IPS-15b (cell line): ENCODE results near the gene C16orf92.

ENCODE experiments used
- H3K27me3 ChIP-seq: one replicate; pipeline ENCODE4 v1.6.1; 2013; ENCODE audit warnings: low read length; ENCODE audit not compliant: control insufficient read depth, insufficient read depth
- H3K36me3 ChIP-seq: one replicate; pipeline ENCODE4 v1.6.1; 2013; ENCODE audit warnings: low read length; ENCODE audit not compliant: control insufficient read depth, insufficient read depth
- H3K4me1 ChIP-seq: one replicate; pipeline ENCODE4 v1.6.1; 2013; ENCODE audit warnings: mild to moderate bottlenecking, low read length; ENCODE audit not compliant: control insufficient read depth, insufficient read depth
- H3K4me3 ChIP-seq: one replicate; pipeline ENCODE4 v1.5.1; 2013; ENCODE audit warnings: low read depth, low read length
- H3K9ac ChIP-seq: one replicate; pipeline ENCODE4 v1.6.1; 2013; ENCODE audit warnings: low read depth, mild to moderate bottlenecking, low read length
- H3K9me3 ChIP-seq: one replicate; pipeline ENCODE4 v1.6.1; 2013; ENCODE audit warnings: mild to moderate bottlenecking, low read length; ENCODE audit not compliant: control insufficient read depth, insufficient read depth

The C16orf92 gene

DNA sequence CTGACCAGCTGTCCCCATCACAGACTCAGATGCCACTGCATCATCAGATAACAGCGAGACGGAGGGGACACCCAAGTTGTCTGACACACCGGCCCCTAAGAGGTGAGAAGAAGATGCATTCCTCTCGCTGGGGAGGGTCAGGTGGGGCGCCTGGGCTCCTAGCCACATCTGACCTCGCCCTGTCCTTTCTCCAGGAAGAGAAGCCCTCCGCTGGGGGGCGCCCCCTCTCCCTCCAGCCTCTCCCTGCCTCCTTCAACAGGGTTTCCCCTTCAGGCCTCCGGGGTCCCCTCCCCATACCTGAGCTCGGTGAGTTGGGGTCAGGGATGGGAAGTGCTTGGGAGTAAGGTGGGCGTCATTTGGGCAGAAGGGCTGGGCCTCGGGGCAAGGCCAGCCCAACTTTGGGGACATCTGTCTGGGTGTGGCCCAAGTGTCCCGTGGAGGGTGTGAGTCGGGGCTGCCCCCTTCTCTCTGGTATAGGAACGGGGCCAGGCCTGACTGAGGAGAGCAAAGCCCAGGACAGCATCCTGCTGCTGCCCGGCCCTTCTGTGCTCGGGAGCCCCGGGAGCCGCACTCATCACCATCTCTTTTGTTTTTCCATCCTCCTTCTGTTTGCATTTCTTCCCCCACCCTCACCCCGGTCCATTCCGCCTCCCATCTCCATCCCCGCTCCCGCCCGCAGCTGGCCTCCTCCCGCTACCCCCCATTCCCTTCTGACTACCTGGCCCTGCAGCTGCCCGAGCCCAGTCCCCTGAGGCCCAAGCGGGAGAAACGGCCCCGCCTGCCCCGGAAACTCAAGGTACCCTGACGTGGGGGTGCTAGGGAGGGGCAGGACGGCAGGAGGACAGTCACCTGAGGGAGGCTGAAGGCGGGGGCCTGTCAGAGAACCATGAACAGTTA is 22.0 kb upstream of the C16orf92 start:
- Histone ChIP-seq H3K4me1 (peaks cover 2% of the 10 kb centered on the region), H3K9me3 (no peaks in the 10 kb centered on the region), H3K27me3 (no peaks in the 10 kb centered on the region), H3K36me3 (peaks cover 30% of the 10 kb centered on the region), H3K9ac (no peak overlapping the region), H3K4me3 (peak overlapping the region; percentile 42)

DNA sequence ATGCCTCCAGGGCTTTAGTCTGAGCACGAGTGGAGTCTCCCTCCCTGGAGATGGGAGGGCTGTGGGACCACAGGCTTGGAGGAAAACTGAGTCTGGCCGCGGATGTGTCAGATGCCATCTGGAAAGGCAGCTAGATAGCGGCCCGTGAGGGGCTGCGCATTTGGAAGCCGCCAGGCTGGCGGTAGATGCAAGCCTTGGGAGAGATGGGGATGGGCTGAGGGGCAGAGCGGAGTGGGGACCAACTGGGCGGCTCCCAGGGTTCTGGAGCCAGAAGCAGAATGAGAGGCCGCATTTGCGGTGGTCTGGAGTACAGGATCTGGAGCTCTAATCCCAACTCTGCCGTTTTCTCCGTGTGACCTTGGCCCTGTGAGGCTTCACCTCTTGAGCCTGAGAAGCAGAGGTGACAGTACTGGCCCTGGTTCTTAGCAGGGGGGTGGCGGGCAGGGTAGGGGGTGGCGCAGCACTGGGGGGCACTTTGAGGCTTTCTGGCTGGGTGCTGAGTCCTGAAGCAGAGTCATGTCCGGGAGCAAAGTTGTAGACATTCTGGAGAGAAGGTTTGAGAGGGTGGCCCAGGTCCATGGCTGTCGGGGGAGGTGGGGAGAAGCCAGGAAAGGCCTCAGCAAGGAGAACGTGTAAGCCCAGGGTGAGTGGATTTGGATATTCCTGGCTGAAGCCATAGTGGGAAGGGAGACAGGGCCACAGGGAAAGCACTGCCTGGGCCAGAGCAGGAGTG is 20.2 kb upstream of the C16orf92 start:
- no peaks in the 10 kb centered on the region for H3K27me3 ChIP-seq
- no peak overlapping the region for H3K9ac ChIP-seq
- H3K4me1 ChIP-seq = peaks cover 2% of the 10 kb centered on the region

DNA sequence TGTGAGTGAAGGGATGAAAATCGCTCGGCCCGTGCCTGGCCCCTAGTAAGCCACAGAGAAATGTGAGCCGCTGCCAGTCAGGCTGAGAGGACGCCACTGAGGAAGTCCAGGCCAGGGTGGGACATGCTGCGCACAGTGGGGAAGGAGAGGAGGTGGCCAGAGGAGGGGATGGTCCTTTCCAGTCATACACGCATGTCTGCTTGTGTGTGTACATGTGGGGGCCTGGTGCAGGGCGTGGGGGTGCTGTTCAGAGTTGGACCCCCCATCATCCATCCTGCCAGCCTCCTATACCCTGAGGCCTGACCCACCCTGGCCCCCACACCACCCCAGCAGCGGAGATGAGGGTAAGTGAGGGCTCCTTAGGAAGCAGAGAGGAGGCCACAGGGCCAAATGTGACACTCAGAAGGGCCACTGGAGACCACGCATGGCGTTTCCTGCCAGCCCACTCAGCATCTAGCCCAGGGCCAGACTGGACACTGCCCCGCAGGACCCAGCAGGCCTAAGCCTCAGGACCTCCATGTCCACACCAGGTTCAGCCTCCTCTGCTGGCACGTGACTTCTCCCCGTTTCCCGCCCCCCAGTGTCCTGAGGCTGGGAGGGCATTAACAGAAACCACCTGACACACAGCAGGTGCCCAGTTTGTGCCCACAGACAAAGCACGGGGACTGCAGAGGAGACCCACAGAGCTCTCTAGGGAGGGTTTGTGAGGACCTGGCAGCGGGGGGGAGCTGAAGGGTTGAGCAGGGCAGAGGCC is 19.2 kb upstream of the C16orf92 start:
- H3K27me3 ChIP-seq = no peaks in the 10 kb centered on the region
- H3K4me3 ChIP-seq = no peak overlapping the region
- H3K36me3 ChIP-seq = peaks cover 37% of the 10 kb centered on the region
- H3K9me3 ChIP-seq = no peaks in the 10 kb centered on the region
- H3K9ac ChIP-seq = no peak overlapping the region
- peaks cover 2% of the 10 kb centered on the region for H3K4me1 ChIP-seq

More for the DNA sequence above, 20.2 kb upstream of the C16orf92 start:
- H3K36me3 ChIP-seq = peaks cover 37% of the 10 kb centered on the region
- H3K4me3 ChIP-seq = no peak overlapping the region
- H3K9me3 ChIP-seq = no peaks in the 10 kb centered on the region

DNA sequence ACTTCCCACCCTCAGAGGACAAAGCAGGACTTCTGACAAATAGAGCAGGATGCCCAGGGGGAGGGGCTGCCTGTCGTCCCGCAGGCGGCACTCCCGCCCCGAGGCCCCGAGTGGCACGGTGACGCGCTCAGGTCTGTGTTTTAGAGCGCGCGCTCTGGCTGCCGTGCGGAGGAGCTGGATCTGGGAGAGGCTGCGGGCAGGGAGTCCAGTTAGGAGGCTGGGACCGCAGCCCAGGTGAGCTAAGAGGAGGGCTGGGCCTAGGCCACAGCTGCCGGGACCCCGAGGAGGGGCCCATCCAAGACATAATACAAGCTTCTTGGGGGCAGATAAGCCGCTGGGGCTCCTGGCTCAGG is 18.6 kb upstream of the C16orf92 start:
- Histone ChIP-seq H3K9ac (no peak overlapping the region), H3K4me1 (peaks cover 2% of the 10 kb centered on the region), H3K4me3 (no peak overlapping the region), H3K36me3 (peaks cover 37% of the 10 kb centered on the region), H3K27me3 (peaks cover 3% of the 10 kb centered on the region), H3K9me3 (no peaks in the 10 kb centered on the region)

DNA sequence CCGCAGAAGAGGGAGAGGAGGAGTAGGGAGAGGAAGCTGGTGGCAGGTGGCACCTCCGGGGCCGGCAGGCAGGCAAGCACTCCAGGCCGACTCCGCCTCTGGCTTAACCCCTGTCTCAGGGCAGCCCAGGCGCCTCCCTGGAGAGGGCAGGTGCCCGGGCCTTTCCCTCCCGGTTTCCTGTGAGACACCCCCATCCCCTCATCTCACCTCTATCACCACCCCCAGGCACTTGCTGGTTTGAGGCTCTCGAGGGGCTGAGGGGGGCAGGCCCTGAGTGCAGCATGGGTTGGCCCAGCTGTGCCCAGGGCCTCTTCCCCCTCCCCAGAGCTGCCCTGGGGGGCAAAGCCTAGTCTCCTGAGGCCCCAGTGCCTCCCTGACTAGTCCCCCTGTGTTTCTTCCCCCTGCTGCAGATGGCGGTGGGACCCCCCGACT is 18.2 kb upstream of the C16orf92 start:
- H3K27me3 ChIP-seq = peaks cover 4% of the 10 kb centered on the region
- peaks cover 2% of the 10 kb centered on the region for H3K4me1 ChIP-seq
- H3K4me3 ChIP-seq = no peak overlapping the region
- no peak overlapping the region for H3K9ac ChIP-seq
- no peaks in the 10 kb centered on the region for H3K9me3 ChIP-seq
- peaks cover 37% of the 10 kb centered on the region for H3K36me3 ChIP-seq

DNA sequence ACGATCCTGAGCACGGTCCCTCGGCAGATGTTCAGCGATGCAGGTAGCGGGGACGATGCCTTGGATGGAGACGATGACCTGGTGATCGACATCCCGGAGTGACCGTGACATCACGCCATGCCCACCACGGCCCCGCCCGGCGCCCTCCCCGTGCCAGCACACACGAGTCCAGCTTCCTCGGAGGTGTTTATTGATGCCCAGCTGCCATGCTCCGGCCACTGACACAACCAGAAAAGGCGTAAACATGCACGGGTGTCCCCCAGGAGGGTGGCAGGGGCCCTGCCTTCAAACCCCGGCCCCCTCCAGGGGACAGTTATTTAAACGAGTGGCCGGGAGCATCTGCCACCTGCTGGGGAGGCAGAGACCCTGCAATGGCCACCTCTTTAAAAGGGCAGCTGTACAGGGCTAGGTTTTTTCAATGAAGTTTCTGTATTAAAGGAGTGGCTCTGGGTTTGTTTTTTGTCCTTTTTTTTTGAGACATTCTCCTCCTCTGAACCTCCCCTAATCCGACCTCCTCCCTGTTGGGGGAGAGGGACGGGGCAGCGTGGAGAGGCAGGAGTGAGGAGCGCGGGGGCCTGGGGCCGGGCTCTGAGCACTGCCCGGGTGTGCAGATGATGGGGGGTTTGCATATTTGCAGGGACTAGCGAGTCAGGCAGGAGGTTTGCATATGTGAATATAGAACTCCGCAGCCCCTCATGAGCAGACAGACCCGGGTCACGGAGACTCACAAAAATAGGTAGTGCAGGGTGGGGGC is 17.5 kb upstream of the C16orf92 start:
- Histone ChIP-seq H3K9ac (no peak overlapping the region), H3K9me3 (no peaks in the 10 kb centered on the region), H3K36me3 (peaks cover 37% of the 10 kb centered on the region), H3K4me3 (no peak overlapping the region), H3K27me3 (peaks cover 11% of the 10 kb centered on the region), H3K4me1 (peaks cover 2% of the 10 kb centered on the region)

DNA sequence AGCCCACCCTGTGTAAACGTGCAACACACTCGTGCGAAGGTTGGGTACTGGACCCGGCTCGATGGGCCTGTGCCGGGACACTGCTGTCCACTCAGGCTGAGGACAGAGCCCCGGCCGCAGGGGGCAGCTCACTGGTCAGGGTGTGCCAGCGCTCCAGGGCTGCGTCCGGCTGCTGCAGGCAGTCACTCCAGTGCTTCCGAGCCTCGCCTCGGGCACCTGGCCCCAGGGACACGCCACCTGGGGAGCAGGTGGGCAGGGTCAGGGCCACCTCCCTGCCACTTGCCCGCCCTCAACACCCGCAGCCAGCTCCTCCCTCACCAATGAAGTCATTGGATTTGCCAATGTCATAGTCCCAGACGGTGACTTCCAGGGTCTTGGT is 16.9 kb upstream of the C16orf92 start:
- H3K4me3 ChIP-seq = no peak overlapping the region

DNA sequence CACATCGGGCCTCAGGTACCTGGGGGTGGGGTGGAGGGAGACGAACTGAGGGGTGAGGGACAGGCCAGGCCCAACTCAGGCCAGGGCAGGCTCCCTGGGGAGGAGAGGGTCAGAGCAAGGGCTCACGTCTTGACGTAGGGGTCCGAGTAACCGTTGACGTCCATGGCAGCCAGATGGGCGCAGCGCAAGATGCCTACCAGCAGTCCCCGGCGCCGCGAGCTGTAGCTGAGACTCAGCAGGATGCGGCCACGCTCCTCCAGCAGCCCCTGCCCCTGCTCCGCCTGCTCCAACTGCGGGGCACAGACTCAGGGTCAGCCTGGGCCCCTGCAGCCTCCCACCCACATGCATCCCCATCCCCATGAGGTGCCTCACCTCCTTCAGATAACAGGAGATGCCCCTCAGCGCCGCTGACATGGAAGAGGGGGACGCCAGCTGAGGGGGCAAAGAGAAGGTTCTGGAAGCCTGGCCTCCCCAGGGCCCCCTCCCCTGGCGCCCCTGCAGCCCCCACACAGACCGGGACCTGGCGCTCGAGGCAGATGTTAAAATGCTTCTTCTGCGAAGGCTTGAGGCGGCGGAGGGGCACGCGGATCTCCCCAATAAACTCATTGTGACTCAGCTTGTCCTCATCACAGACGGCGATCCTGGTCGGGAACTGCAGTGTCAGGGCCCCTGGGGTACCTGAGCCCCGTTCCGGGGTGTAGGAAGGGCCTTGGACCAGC is 16.2 kb upstream of the C16orf92 start:
- H3K36me3 ChIP-seq = peaks cover 34% of the 10 kb centered on the region
- H3K9me3 ChIP-seq = no peaks in the 10 kb centered on the region
- H3K4me3 ChIP-seq = no peak overlapping the region
- no peak overlapping the region for H3K9ac ChIP-seq
- H3K4me1 ChIP-seq = no peaks in the 10 kb centered on the region
- peaks cover 12% of the 10 kb centered on the region for H3K27me3 ChIP-seq

More for the DNA sequence above, 16.9 kb upstream of the C16orf92 start:
- H3K9me3 ChIP-seq = no peaks in the 10 kb centered on the region
- no peak overlapping the region for H3K9ac ChIP-seq
- H3K4me1 ChIP-seq = peaks cover 2% of the 10 kb centered on the region
- H3K36me3 ChIP-seq = peaks cover 37% of the 10 kb centered on the region
- H3K27me3 ChIP-seq = peaks cover 12% of the 10 kb centered on the region

DNA sequence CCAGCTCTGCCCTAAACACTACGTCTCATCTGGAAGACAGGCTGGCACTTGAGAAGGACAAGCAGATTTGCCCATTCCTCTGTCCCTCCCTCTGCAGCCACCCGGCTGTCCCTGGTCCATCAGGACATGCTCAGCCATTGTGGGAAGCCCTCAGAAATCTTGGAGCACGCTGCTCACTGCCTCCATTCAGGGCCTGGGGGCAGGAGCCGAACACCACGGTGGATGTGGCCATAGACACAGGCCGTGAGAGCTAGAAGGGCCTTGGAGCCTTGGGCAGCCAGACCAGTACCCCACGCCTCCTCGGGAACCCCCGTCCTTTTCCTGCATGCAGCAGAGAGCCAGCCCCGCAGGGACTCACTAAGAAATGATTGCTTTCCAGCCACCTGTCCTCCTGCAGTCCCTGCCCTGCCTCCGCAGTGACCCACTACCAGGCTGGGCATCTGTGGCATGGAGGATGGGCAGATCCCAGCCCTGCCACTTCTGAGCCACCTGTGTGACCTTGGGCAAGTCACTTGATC is 15.6 kb upstream of the C16orf92 start:
- H3K4me1 ChIP-seq = no peaks in the 10 kb centered on the region
- peaks cover 15% of the 10 kb centered on the region for H3K27me3 ChIP-seq
- no peaks in the 10 kb centered on the region for H3K9me3 ChIP-seq
- H3K4me3 ChIP-seq = no peak overlapping the region
- H3K36me3 ChIP-seq = peaks cover 28% of the 10 kb centered on the region
- no peak overlapping the region for H3K9ac ChIP-seq

DNA sequence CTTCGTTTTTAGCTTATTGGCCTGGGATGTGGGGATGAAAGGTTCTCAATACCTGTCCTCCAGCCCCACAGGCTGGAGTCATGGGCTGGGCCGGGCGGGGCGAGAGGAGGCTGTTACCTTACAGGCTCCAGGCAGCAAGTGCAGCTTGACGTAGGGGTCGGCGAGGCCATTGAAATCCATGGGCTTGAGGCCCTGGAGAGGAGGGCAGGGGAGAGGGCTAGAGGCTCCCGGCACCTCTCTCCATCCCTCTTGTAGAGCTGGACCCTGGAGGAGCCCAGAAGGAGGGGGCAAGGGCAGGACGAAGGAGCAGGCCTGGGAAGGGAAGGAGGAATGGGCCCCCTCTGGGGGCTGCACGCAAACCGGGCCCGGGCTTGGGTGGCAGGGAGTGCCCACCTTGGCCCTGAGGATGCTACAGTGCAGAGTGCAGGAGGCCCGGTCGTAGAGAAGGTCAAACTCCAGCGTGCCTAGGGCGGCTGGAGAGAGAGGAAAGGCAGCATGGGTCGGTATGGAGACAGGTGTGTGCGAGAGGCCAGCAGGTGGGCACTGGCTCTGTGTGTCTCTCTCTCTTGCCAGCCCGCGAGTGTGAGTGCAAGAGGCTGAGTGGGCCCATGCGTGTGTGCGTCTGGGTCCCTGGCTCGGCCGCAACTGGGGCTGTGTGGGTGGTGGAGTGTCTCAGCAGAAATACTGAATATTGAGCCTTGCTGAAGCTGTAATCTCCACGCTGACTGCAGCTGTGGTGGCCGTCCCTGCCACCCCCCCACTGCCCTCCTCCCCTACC is 13.7 kb upstream of the C16orf92 start:
- Histone ChIP-seq H3K4me3 (no peak overlapping the region), H3K36me3 (peaks cover 14% of the 10 kb centered on the region), H3K4me1 (no peaks in the 10 kb centered on the region), H3K9ac (no peak overlapping the region), H3K27me3 (peaks cover 15% of the 10 kb centered on the region), H3K9me3 (no peaks in the 10 kb centered on the region)
